Activated naive CD4-positive, alpha-beta T cell treated with anti-CD3 and anti-CD28 coated beads, Interleukin-2, amount 10 ng/mL, durations not matched to agents 7 days and 5 days (primary cell): Measurements from ENCODE around the gene ARMC2.
"Not testable (repeated sequence)": the region's sequence is repeated elsewhere in the genome, so short reads cannot be mapped to it uniquely, and the experiment has no call there.

Source experiments
- CTCF ChIA-PET: fragments of 350-600 bp; sonication (Branson Sonifier 250); formaldehyde crosslinking; loops from one replicate; lab custom pipeline; 2021; ENCODE audit warnings: antibody characterized with exemption; lab: Charles Lee
- DNase-seq: peaks from one replicate; pipeline ENCODE4 v3.0.0-alpha.2; 2020
- H3K27ac Mint-ChIP-seq: one replicate; pipeline ENCODE4 v1.8.0; 2021; ENCODE audit warnings: mild to moderate bottlenecking, moderate library complexity, mixed read lengths
- H3K27me3 Mint-ChIP-seq: one replicate; pipeline ENCODE4 v1.8.0; 2021; ENCODE audit warnings: mild to moderate bottlenecking, mixed read lengths
- H3K36me3 Mint-ChIP-seq: one replicate; pipeline ENCODE4 v1.8.0; 2021; ENCODE audit warnings: mixed read lengths
- H3K4me1 Mint-ChIP-seq: one replicate; pipeline ENCODE4 v1.8.0; 2021; ENCODE audit warnings: mixed read lengths
- H3K4me3 Mint-ChIP-seq: one replicate; pipeline ENCODE4 v1.8.0; 2021; ENCODE audit warnings: mild to moderate bottlenecking, moderate library complexity, mixed read lengths
- H3K9me3 Mint-ChIP-seq: one replicate; pipeline ENCODE4 v1.8.0; 2021; ENCODE audit warnings: mixed read lengths

ARMC2 gene

DNA sequence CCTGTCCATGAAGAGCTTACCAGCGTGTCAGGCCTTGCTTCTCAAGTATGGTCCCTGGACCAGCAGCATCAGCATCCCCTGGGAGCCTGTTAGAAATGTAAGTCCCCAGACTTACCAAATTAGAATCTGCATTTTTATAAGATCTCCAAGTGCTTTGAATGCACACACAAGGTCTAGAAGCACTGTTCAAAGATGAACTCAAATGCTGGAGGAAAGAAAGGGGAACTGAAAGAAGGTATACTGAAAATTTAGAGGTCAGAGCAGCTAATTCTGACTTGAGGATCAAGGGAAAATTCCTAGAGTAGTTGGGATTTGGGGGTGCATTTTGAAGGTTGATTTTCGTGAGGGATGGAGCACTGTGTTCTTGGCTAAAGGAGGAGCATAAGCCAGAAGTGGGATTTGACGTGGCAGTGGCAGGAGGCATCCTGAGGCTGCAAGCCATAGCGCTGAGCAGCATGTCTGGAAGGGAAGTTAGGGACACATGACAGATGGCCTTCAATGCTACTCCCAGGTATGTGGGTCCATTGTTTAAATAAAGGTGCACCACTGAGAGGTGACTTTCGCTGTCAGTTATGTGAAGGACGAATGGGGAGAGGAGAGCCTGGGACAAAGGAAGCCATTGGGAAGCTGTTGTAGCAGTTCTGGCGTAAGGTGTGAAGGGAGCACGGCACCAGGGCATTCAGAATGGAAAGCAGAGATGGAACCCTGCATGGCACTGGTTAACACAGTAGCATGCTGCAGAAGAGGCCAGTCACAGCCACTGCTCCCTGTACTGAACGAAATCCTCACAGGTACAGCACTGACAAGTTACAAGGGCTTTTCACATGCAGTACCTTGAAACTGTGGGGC is 36.2 kb downstream of the ARMC2 start:
- Mint-ChIP-seq H3K36me3 (peaks cover 36% of the 10 kb centered on the region), H3K9me3 (peaks cover 17% of the 10 kb centered on the region), H3K4me3 (no peak overlapping the region), H3K27me3 (peaks cover 19% of the 10 kb centered on the region), H3K4me1 (peaks cover 30% of the 10 kb centered on the region), H3K27ac (no peak overlapping the region)
- no peak for DNase-seq
- CTCF ChIA-PET: interaction anchor here (1.4 to 1.8 kb wide), 2 partner anchors 9 to 11 kb away, joined by 4 to 5 read pairs; no protein-coding TSS in a partner anchor

DNA sequence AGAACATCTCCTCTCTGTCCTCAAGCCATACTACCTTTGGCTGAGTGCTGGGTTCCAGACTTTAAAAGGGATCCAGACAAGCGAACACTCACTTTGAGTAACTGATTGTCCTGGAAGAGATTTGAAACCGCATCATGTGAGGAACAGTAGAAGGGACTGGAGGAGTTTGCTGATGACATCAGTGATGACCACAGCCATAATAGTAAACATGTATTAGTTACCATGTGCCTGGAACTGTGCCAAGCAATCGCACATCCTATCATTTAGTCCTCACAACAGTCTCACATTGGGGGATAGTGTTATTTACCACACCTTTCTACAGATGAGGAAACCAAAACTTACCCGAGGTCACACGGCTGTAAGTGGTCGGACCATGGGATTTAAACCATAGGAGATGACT is 39.8 kb downstream of the ARMC2 start:
- Mint-ChIP-seq H3K36me3 (peaks cover 12% of the 10 kb centered on the region), H3K4me1 (peaks cover 12% of the 10 kb centered on the region), H3K9me3 (peaks cover 3% of the 10 kb centered on the region), H3K27ac (no peak overlapping the region), H3K4me3 (no peak overlapping the region), H3K27me3 (peaks cover 15% of the 10 kb centered on the region)
- CTCF ChIA-PET: no interaction called here
- no peak for DNase-seq

DNA sequence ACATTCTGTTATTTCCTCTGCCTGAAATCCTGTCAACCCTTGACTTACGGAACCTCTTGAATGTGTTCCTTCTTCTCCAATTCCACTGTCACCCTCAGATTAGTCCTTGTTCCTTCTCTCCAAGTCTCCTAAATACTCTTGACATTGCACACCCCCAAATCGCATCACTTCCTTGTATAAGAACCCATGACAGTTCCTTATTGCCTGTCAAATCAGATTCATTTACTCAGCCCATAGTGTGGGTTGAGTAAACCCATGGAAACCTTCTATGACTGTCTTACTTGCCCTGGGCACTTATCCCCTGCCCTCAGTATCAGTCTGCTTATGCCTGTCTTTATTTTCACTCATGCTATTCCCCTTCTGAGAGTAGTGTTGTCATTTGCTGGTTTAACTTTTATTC is 40.5 kb downstream of the ARMC2 start:
- Mint-ChIP-seq H3K4me1 (peaks cover 10% of the 10 kb centered on the region), H3K36me3 (peaks cover 9% of the 10 kb centered on the region), H3K27me3 (peaks cover 15% of the 10 kb centered on the region), H3K27ac (no peak overlapping the region), H3K9me3 (no peaks in the 10 kb centered on the region), H3K4me3 (no peak overlapping the region)
- CTCF ChIA-PET: interaction anchor here (1.0 kb wide), 1 partner anchor 53 kb away, joined by 3 read pairs; no protein-coding TSS in a partner anchor
- DNase-seq: no peak

DNA sequence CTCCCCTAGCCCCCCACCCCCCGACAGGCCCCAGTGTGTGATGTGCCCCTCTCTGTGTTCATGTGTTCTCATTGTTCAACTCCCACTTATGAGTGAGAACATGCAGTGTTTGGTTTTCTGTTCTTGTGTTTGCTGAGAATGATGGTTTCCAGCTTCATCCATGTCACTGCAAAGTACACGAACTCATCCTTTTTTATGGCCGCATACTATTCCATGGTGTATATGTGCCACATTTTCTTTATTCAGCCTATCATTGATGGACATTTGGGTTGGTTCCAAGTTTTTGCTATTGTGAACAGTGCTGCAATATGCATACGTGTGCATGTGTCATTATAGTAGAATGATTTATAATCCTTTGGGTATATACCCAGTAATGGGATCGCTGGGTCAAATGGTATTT is 42.7 kb downstream of the ARMC2 start:
- H3K27me3 Mint-ChIP-seq: peaks cover 10% of the 10 kb centered on the region

DNA sequence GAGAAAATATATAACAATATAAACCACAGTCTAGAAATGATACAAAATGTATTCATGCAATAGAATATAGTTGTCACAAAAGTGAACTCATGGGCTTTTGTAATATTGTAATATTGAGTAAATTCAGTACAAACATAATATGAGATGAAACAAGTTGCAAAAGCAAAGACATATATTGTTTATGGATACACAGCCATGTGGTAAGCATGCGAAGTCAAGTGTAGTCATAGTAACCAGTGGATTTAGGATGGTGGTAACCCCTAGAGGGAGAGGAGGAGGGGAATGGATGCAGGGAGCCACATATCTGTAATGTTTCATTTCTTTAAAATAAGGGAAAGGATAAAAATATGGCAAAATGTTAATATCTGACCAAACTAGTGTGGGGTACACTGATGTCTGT is 47.3 kb downstream of the ARMC2 start:
- DNase-seq: no peak
- H3K36me3 Mint-ChIP-seq: peaks cover 8% of the 10 kb centered on the region
- CTCF ChIA-PET: interaction anchor here (1.0 to 1.2 kb wide), 2 partner anchors 30 to 60 kb away, joined by 3 to 4 read pairs; no protein-coding TSS in a partner anchor
- H3K9me3 Mint-ChIP-seq: no peaks in the 10 kb centered on the region
- peaks cover 32% of the 10 kb centered on the region for H3K4me1 Mint-ChIP-seq
- H3K27ac Mint-ChIP-seq: peak overlapping the region; percentile 58
- H3K4me3 Mint-ChIP-seq: peak overlapping the region; percentile 36
- H3K27me3 Mint-ChIP-seq: peaks cover 11% of the 10 kb centered on the region

More for the DNA sequence above, 42.7 kb downstream of the ARMC2 start:
- H3K9me3 Mint-ChIP-seq, H3K4me3 Mint-ChIP-seq, DNase-seq, H3K27ac Mint-ChIP-seq, H3K4me1 Mint-ChIP-seq, H3K36me3 Mint-ChIP-seq: not testable (repeated sequence)
- CTCF ChIA-PET: interaction anchor here (0.6 kb wide), 1 partner anchor 30 kb away, joined by 3 read pairs; no protein-coding TSS in a partner anchor

DNA sequence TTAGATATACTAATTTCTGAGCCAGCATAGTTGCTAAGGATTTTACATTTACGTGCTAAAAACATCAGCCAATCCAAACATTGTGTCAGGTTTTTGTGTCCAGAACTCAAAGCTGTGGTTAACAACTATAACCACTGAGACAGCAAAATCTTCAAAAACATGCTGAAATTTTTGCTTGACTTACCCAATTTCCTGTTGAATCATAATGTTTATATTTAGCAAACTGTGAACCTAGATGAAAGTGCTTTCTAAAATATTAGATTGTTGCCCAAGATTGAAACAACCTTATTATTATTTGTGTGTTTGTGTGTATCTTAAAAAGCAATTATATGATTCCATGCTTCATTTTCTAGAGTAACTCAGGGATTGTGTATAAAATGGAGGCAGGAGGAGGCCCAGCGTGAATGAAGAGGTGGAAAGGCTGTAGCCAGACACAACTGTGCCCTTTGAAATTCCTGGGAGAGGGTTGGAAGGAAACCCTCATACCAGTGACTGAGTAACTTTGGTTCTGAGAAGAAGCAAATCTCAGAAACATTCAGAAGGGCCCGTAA is 48.0 kb downstream of the ARMC2 start:
- DNase-seq: no peak
- CTCF ChIA-PET: interaction anchor here (1.2 kb wide), 1 partner anchor 60 kb away, joined by 3 read pairs; no protein-coding TSS in a partner anchor
- Mint-ChIP-seq H3K27me3 (peaks cover 11% of the 10 kb centered on the region), H3K36me3 (peaks cover 11% of the 10 kb centered on the region), H3K4me3 (peak overlapping the region; percentile 22), H3K27ac (peak overlapping the region; percentile 91), H3K9me3 (no peaks in the 10 kb centered on the region), H3K4me1 (peaks cover 36% of the 10 kb centered on the region)

DNA sequence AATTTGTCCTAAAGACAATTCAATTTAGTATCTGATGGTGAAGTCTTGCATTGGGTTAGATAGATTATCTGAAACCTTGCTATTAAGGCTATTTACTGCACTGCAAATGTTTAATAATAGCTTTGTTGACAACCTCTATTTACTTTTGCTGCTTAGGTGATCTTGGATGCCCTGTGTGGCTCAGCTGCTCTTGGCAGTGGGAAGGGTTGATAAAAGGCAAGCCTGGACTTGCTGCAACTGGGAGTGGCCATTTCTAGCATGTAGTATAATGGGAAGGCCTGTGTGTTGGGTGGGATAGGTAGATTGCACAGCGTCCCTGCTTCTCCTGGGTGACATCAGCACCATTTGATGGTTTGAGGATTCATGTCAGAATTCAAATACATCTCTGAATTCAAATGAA is 49.1 kb downstream of the ARMC2 start:
- no peaks in the 10 kb centered on the region for H3K9me3 Mint-ChIP-seq
- CTCF ChIA-PET: no interaction called here
- no peak overlapping the region for H3K4me3 Mint-ChIP-seq
- H3K36me3 Mint-ChIP-seq: peaks cover 11% of the 10 kb centered on the region
- H3K27ac Mint-ChIP-seq: peak overlapping the region; percentile 19
- peaks cover 10% of the 10 kb centered on the region for H3K27me3 Mint-ChIP-seq
- peaks cover 42% of the 10 kb centered on the region for H3K4me1 Mint-ChIP-seq
- DNase-seq: no peak

DNA sequence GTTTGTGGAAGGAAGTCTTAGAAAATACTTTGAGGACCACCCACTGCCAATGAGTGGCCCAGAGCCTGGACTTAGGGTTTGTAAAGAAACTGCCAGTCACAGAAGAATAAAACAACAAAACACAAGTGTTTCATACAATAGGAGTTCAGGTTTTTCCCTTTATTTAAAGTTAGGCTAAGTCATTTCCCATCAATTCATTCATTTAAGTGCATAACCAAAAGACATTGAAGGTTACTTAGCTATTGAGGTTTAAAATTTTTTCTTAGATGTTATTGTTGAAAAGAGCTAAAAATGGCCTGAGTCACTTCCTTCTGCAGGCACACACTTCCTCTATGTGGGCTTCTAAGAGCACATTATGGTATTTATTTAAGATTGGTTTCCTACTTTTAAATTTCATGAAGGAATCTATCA is 54.2 kb downstream of the ARMC2 start:
- DNase-seq: no peak

DNA sequence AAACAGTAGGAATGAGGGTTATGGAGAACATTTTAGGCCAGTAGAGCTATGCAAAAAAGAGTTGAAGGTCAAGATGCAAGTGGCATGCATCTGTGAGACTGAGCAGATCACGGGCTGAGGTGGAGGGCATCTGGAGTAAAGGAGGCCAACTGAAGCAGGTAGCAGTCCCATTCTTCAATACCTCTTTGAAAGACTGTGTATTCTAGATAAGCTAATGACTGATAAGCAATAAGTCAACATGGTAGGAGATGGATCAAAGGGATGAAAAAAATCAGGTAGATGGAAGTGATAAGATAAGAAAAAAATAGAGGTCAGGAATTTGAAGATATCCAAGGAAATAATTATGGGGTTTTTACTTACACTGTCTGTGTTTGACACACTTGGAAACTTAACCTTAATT is 55.6 kb downstream of the ARMC2 start:
- Mint-ChIP-seq H3K36me3 (peaks cover 11% of the 10 kb centered on the region), H3K27ac (no peak overlapping the region), H3K4me1 (peaks cover 33% of the 10 kb centered on the region), H3K4me3 (no peak overlapping the region), H3K27me3 (peaks cover 23% of the 10 kb centered on the region), H3K9me3 (no peaks in the 10 kb centered on the region)
- no peak for DNase-seq
- CTCF ChIA-PET: interaction anchor here (5.4 kb wide), 1 partner anchor 12 kb away, joined by 32 read pairs; no protein-coding TSS in a partner anchor

More for the DNA sequence above, 54.2 kb downstream of the ARMC2 start:
- Mint-ChIP-seq H3K4me3 (no peak overlapping the region), H3K27me3 (peaks cover 16% of the 10 kb centered on the region), H3K27ac (peak overlapping the region; percentile 76), H3K9me3 (no peaks in the 10 kb centered on the region), H3K36me3 (peaks cover 12% of the 10 kb centered on the region), H3K4me1 (peaks cover 38% of the 10 kb centered on the region)
- CTCF ChIA-PET: interaction anchor here (0.9 to 5.4 kb wide), 3 partner anchors 13 to 171 kb away, joined by 3 to 32 read pairs (median 3); no protein-coding TSS in a partner anchor

DNA sequence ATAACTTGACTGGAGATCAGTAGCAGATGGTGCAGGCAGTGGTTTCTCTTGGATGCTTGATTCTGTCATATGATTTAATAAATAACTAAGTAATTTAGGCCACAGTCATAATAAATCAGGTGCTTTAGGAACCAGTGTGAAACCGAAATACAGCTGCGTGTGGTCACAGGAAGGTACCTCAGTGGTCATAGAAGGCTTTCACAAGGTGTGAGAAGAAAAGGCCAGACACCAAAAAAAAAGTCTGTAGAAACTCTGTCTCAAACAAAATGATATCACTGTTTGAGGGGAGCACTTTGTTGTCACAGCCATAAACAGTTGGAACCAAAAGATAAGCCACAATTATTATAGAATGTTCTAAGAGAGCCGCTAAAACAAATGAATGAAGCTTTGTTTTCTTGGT is 56.5 kb downstream of the ARMC2 start:
- peaks cover 33% of the 10 kb centered on the region for H3K4me1 Mint-ChIP-seq
- DNase-seq: no peak

DNA sequence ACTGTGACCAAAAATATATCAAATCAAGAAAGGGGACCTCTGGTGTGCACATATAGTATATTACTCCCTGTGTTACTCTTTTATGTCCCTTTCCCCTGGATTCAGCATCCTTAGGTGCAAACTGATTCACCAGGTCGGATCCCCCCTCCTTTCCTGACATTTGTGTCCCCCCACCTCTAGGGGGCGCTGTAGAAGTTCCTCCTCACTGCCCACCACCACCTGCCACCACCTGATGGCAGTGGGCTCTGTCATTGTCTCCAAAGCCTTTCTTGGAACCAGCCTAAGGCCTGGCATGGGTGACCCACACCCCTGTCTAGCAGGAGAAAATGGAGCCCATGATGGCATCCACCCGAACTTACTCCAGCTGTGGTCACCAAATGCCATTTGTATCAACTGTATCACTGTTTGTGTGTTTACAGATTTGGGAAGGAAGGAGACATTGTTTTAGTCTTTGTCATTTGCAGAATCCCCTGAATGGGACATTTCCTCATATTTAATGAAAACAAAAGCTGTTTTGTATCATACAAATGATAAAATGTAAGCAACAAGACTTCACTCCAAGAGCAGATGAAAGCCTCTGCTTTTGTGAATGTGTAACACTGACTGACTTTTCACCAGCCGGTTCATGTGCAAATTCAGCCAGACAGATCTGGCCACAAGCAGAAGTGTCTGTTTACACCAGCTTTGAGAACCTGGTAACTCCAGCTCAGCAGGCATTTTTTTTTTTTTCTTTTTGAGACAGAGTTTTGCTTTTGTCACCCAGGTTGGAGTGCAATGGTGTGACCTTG is 66.2 kb downstream of the ARMC2 start:
- H3K9me3 Mint-ChIP-seq: no peaks in the 10 kb centered on the region

More for the DNA sequence above, 56.5 kb downstream of the ARMC2 start:
- Mint-ChIP-seq H3K27ac (no peak overlapping the region), H3K36me3 (peaks cover 11% of the 10 kb centered on the region), H3K27me3 (peaks cover 23% of the 10 kb centered on the region), H3K4me3 (no peak overlapping the region), H3K9me3 (no peaks in the 10 kb centered on the region)
- CTCF ChIA-PET: interaction anchor here (1.7 to 5.4 kb wide), 2 partner anchors 11 kb away, joined by 7 to 32 read pairs; no protein-coding TSS in a partner anchor

DNA sequence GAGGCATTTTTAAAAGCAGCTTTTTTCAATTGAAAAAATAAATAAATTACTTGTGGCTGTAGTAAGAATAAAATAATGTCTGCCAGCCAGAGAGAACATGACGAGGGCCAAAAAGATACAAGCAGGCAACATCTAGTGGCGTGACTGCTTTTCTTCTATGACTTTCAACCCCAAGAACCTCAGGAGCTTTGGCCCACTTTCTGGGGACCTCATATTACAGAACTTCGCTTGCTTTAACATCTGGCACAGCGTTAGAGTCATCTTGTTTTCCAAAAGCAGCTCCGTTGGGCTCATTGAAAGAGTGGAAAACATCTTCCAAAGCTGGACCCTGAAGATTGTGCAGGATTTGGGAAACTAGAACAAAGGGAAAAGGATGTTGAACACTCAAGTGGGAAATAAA is 67.0 kb downstream of the ARMC2 start:
- H3K4me3 Mint-ChIP-seq: no peak overlapping the region
- CTCF ChIA-PET: interaction anchor here (1.0 to 6.7 kb wide), 5 partner anchors 9 to 158 kb away, joined by 3 to 60 read pairs (median 9); no protein-coding TSS in a partner anchor
- H3K4me1 Mint-ChIP-seq: peaks cover 4% of the 10 kb centered on the region
- DNase-seq: no peak
- H3K27ac Mint-ChIP-seq: no peak overlapping the region
- no peaks in the 10 kb centered on the region for H3K36me3 Mint-ChIP-seq
- no peaks in the 10 kb centered on the region for H3K9me3 Mint-ChIP-seq
- peaks cover 35% of the 10 kb centered on the region for H3K27me3 Mint-ChIP-seq

More for the DNA sequence above, 66.2 kb downstream of the ARMC2 start:
- CTCF ChIA-PET: interaction anchor here (0.7 to 6.7 kb wide), 10 partner anchors 9 to 158 kb away, joined by 3 to 60 read pairs (median 4); no protein-coding TSS in a partner anchor
- Mint-ChIP-seq H3K36me3 (no peaks in the 10 kb centered on the region), H3K27me3 (peaks cover 38% of the 10 kb centered on the region), H3K4me1 (peaks cover 4% of the 10 kb centered on the region), H3K27ac (no peak overlapping the region), H3K4me3 (no peak overlapping the region)
- peak; percentile 55 for DNase-seq

DNA sequence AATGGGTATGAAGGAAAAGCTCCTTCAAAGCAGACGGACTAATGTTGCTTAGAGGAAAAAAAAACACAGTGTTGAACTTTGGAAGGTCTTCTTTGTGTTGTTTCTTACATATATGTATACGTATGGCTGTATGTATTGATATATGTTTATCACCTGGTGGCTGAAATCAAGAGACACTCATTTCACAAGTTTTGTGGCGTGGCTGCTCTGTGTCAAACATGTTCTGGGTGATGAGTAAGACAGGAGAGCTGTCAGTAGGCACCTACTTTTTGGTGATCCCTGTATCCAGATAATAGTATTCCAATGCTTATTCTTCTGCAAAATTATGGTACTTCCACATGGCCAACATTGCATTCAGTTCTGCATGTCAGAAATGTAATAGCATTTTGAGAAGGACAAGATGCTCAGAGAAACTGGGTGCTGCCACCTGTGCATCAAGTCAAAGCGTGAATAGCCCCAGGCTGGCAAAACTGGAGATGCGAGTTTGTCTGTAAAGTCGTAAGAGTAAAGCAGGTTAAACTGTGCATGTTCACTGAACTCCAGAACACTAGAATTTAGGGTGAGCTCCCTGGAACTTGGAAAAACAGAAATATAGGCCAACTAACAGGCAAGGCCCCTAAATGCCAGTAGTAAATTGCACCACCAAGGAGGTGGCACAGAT is 67.9 kb downstream of the ARMC2 start:
- Mint-ChIP-seq H3K4me1 (peaks cover 11% of the 10 kb centered on the region), H3K36me3 (no peaks in the 10 kb centered on the region), H3K9me3 (no peaks in the 10 kb centered on the region), H3K27me3 (peaks cover 40% of the 10 kb centered on the region), H3K27ac (no peak overlapping the region), H3K4me3 (no peak overlapping the region)
- CTCF ChIA-PET: interaction anchor here (0.9 to 6.7 kb wide), 5 partner anchors 8 to 374 kb away, joined by 3 to 60 read pairs (median 9); no protein-coding TSS in a partner anchor
- no peak for DNase-seq
